ENCODE measurements around the gene SPINK9. TPM values are rescaled to one million over a fixed set of nuclear protein-coding genes. Genes with fewer than 3 reads are reported as not detected.

The SPINK9 gene
- total RNA-seq, 1 experiment from 2014 or later, result not detected

- H2BK120ac ChIP-seq (ENCODE audit: low read depth, low read length, poor library complexity, severe bottlenecking), result no peak overlapping the region
- no peaks in the 10 kb centered on the region for H4K20me1 ChIP-seq (ENCODE audit: control insufficient read depth, insufficient read depth, insufficient read length)
- Mint-ChIP-seq H3K4me1 (no peaks in the 10 kb centered on the region), H3K4me3 (no peak overlapping the region), H3K27me3 (ENCODE audit: low read depth) (peaks cover 8% of the 10 kb centered on the region), H3K27ac (no peak overlapping the region), H3K9me3 (peaks cover 4 to 16% of the 10 kb centered on the region in 2 experiments), H3K36me3 (ENCODE audit: insufficient read depth in 1 of 3, low read depth in 3 of 3) (peaks cover 0 to 2% (median 0%) of the 10 kb centered on the region in 3 experiments; a peak in 2 of 7 replicates)
- no peak overlapping the region for H3K56ac ChIP-seq (ENCODE audit: insufficient read length, low read depth, low read length)
- H3K4me1 ChIP-seq (ENCODE audit: insufficient read depth, low read length), result no peaks in the 10 kb centered on the region
- no peaks in the 10 kb centered on the region for H3K79me2 ChIP-seq (ENCODE audit: insufficient read depth, low read length)
- H2AK5ac ChIP-seq (ENCODE audit: insufficient read length, low read length), result no peak overlapping the region
- H3K18ac ChIP-seq (ENCODE audit: insufficient read length, low read depth, low read length), result no peak overlapping the region
- no peak overlapping the region for H4K8ac ChIP-seq (replicated peaks; ENCODE audit: insufficient read length, low read depth, low read length)
- no peak overlapping the region for H2AFZ ChIP-seq (ENCODE audit: low read length)
- no peak overlapping the region for H3K27ac ChIP-seq (ENCODE audit: insufficient read length, low read depth, low read length)
- no peak overlapping the region for H3K4me2 ChIP-seq (ENCODE audit: insufficient read depth, insufficient read length, low read length)
- no peak overlapping the region for H2BK12ac ChIP-seq (ENCODE audit: insufficient read length, low read depth, low read length)
- H3K23me2 ChIP-seq (ENCODE audit: insufficient read length, low read depth, low read length, poor library complexity, severe bottlenecking), result no peaks in the 10 kb centered on the region
- H3K79me1 ChIP-seq (ENCODE audit: insufficient read depth, low read depth, low read length, poor library complexity, severe bottlenecking), result no peaks in the 10 kb centered on the region
- TF ChIP-seq, protein P1, sequence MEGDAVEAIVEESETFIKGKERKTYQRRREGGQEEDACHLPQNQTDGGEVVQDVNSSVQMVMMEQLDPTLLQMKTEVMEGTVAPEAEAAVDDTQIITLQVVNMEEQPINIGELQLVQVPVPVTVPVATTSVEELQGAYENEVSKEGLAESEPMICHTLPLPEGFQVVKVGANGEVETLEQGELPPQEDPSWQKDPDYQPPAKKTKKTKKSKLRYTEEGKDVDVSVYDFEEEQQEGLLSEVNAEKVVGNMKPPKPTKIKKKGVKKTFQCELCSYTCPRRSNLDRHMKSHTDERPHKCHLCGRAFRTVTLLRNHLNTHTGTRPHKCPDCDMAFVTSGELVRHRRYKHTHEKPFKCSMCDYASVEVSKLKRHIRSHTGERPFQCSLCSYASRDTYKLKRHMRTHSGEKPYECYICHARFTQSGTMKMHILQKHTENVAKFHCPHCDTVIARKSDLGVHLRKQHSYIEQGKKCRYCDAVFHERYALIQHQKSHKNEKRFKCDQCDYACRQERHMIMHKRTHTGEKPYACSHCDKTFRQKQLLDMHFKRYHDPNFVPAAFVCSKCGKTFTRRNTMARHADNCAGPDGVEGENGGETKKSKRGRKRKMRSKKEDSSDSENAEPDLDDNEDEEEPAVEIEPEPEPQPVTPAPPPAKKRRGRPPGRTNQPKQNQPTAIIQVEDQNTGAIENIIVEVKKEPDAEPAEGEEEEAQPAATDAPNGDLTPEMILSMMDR (conservative IDR thresholded peaks at IDR 0.05), result no peak
- DNase-seq, result no peak
- H3K27me3 ChIP-seq (ENCODE audit: insufficient read depth, low read length), result no peaks in the 10 kb centered on the region
- no peak overlapping the region for H4K91ac ChIP-seq (ENCODE audit: insufficient read length, low read depth, low read length)
- H3K9me3 ChIP-seq (ENCODE audit: control insufficient read depth, low read depth, low read length), result no peaks in the 10 kb centered on the region
- no peak overlapping the region for H3K4ac ChIP-seq (ENCODE audit: low read depth, low read length)
- no peak overlapping the region for H2BK20ac ChIP-seq (ENCODE audit: low read depth, low read length, poor library complexity, severe bottlenecking)
- WGBS (ENCODE audit: extremely low coverage, insufficient read length, low lambda C conversion rate), result no CpG with 5 or more reads among the region's 3 CpGs
- H2BK5ac ChIP-seq (ENCODE audit: insufficient read length, low read length), result no peak overlapping the region
- H3T11ph ChIP-seq (ENCODE audit: low read length), result no peak overlapping the region
- no peak overlapping the region for H3K23ac ChIP-seq (ENCODE audit: insufficient read length, low read depth, low read length)
- H2BK15ac ChIP-seq (ENCODE audit: low read depth, low read length), result no peak overlapping the region
- H3K9ac ChIP-seq (ENCODE audit: extremely low read depth, insufficient read length, low read length), result no peak overlapping the region
- no peak overlapping the region for H3K14ac ChIP-seq (ENCODE audit: insufficient read depth, low read length)
- H4K5ac ChIP-seq (ENCODE audit: insufficient read length, low read depth, low read length), result no peak overlapping the region
These were observed 23.9 kb upstream of the SPINK9 start for GRCh38 chr5:148311484-148311883.

All from H9 (cell line).